ENCODE measurements around the gene COX4I2.

The COX4I2 gene

GRCh38 chr20:31602779-31603441 lies 34.8 kb upstream of the COX4I2 start:
- H3K4me3 ChIP-seq (replicated peaks; ENCODE audit: insufficient read depth, low read length): no peak overlapping the region
- peaks cover 4% of the 10 kb centered on the region for H3K27me3 ChIP-seq (ENCODE audit: insufficient read depth, poor library complexity, severe bottlenecking)
- no peak for TF ChIP-seq SPI1 (IDR thresholded peaks at IDR 0.05; ENCODE audit: borderline replicate concordance, low read depth)
- 0 out of 2 replicates have a peak, but pooled peaks have one; percentile 46 for TF ChIP-seq POLR2AphosphoS5 (IDR thresholded peaks at IDR 0.05; ENCODE audit: low read depth)
- DNase-seq (ENCODE audit: low read depth in 1 of 2, low spot score in 1 of 2): peak; percentile 35 to 81
- no peak overlapping the region for H3K27ac ChIP-seq (replicated peaks)

- DNase-seq (ENCODE audit: low read depth in 1 of 2, low spot score in 1 of 2): peak; percentile 79 to 86
- TF ChIP-seq POLR2AphosphoS5 (IDR thresholded peaks at IDR 0.05; ENCODE audit: low read depth) (no peak), SPI1 (IDR thresholded peaks at IDR 0.05; ENCODE audit: borderline replicate concordance, low read depth) (no peak), REST (IDR thresholded peaks at IDR 0.05; ENCODE audit: insufficient replicate concordance, low read depth) (no peak), CTCF (IDR thresholded peaks at IDR 0.05; ENCODE audit: insufficient read depth, low read length) (no peak), GABPA (IDR thresholded peaks at IDR 0.05; ENCODE audit: low read depth) (no peak)
- peak overlapping the region; percentile 73 for H3K4me3 ChIP-seq (replicated peaks; ENCODE audit: insufficient read depth, low read length)
- no peak overlapping the region for H3K27ac ChIP-seq (replicated peaks)
- H3K27me3 ChIP-seq (ENCODE audit: insufficient read depth, poor library complexity, severe bottlenecking): peaks cover 4% of the 10 kb centered on the region
Measured at GRCh38 chr20:31603822-31604566, 33.7 kb upstream of the COX4I2 start.

- no peak for TF ChIP-seq GABPA (IDR thresholded peaks at IDR 0.05; ENCODE audit: low read depth)
- TF ChIP-seq REST (IDR thresholded peaks at IDR 0.05; ENCODE audit: insufficient replicate concordance, low read depth): no peak
- no peak for TF ChIP-seq POLR2AphosphoS5 (IDR thresholded peaks at IDR 0.05; ENCODE audit: low read depth)
- TF ChIP-seq SPI1 (IDR thresholded peaks at IDR 0.05; ENCODE audit: borderline replicate concordance, low read depth): no peak
- TF ChIP-seq CTCF (IDR thresholded peaks at IDR 0.05; ENCODE audit: insufficient read depth, low read length): no peak
- Histone ChIP-seq H3K27ac (replicated peaks) (no peak overlapping the region), H3K27me3 (ENCODE audit: insufficient read depth, poor library complexity, severe bottlenecking) (peaks cover 4% of the 10 kb centered on the region), H3K4me3 (replicated peaks; ENCODE audit: insufficient read depth, low read length) (peak overlapping the region; percentile 73)
- DNase-seq (ENCODE audit: low read depth in 1 of 2, low spot score in 1 of 2): no peak
Measured at GRCh38 chr20:31604567-31605030, 33.1 kb upstream of the COX4I2 start.

Data from HL-60 (cell line).